Mesenchymal stem cell (in vitro differentiated cells and primary cell): ENCODE data around the gene TNFSF13.

Experiments
- DNase-seq: peaks from one replicate; pipeline ENCODE4 v3.0.0-alpha.2; 2013
- H2AFZ ChIP-seq: one replicate; pipeline ENCODE4 v1.6.1; 2013; ENCODE audit warnings: low read depth, mild to moderate bottlenecking, control low read depth, inconsistent platforms, low read length, moderate library complexity
- H2AK5ac ChIP-seq: 2 replicates; pipeline ENCODE4 v1.6.1; 2013; ENCODE audit warnings: low read length, moderate library complexity, mild to moderate bottlenecking, inconsistent platforms; ENCODE audit not compliant: severe bottlenecking
- H2BK120ac ChIP-seq: one replicate; pipeline ENCODE4 v1.6.1; 2013; ENCODE audit warnings: low read depth, mild to moderate bottlenecking, inconsistent platforms, low read length, moderate library complexity
- H2BK12ac ChIP-seq, 2 experiments: one replicate each; pipeline ENCODE4 v1.6.1; 2013; ENCODE audit warnings: inconsistent platforms in 2 of 2, low read length in 2 of 2, mild to moderate bottlenecking in 2 of 2, moderate library complexity in 2 of 2, control low read depth in 1 of 2
- H2BK15ac ChIP-seq: one replicate; pipeline ENCODE4 v1.6.1; 2013; ENCODE audit warnings: mild to moderate bottlenecking, low read depth, inconsistent platforms; ENCODE audit not compliant: poor library complexity, severe bottlenecking
- H2BK5ac ChIP-seq: 2 replicates; pipeline ENCODE4 v1.6.1; 2013; ENCODE audit warnings: low read depth, mild to moderate bottlenecking, low read length, control low read depth, inconsistent platforms; ENCODE audit not compliant: poor library complexity, severe bottlenecking
- H3K14ac ChIP-seq, 2 experiments: one replicate each; pipeline ENCODE4 v1.6.1; 2013; ENCODE audit warnings: inconsistent platforms in 2 of 2, low read length in 2 of 2, control low read depth in 1 of 2, mild to moderate bottlenecking in 1 of 2, moderate library complexity in 1 of 2
- H3K18ac ChIP-seq, 2 experiments: one replicate each; pipeline ENCODE4 v1.6.1; 2013; ENCODE audit warnings: inconsistent platforms in 2 of 2, low read length in 2 of 2, control low read depth in 1 of 2, low read depth in 1 of 2, mild to moderate bottlenecking in 1 of 2
- H3K23ac ChIP-seq, 2 experiments: one replicate each; pipeline ENCODE4 v1.6.1; 2013; ENCODE audit warnings: inconsistent platforms in 2 of 2, low read length in 2 of 2, mild to moderate bottlenecking in 2 of 2, moderate library complexity in 2 of 2, control low read depth in 1 of 2
- H3K27ac ChIP-seq: 2 replicates; pipeline ENCODE4 v1.5.1; 2013; ENCODE audit warnings: mild to moderate bottlenecking, moderate library complexity, low read length, control low read depth, inconsistent platforms; ENCODE audit not compliant: poor library complexity, severe bottlenecking
- H3K27me3 ChIP-seq, 2 experiments: 2 replicates each; pipeline versions ENCODE4 v1.6.1 to v1.7.0; 2013; ENCODE audit warnings: low read length in 2 of 2, mild to moderate bottlenecking in 2 of 2, moderate library complexity in 2 of 2, control low read depth in 1 of 2, inconsistent platforms in 1 of 2; ENCODE audit not compliant: control insufficient read depth in 1 of 2, insufficient read depth in 1 of 2
- H3K36me3 ChIP-seq, 2 experiments: 2 replicates each; pipeline versions ENCODE4 v1.6.1 to v1.7.0; 2013; ENCODE audit warnings: low read length in 2 of 2, control low read depth in 1 of 2, inconsistent platforms in 1 of 2, low read depth in 1 of 2, mild to moderate bottlenecking in 1 of 2; ENCODE audit not compliant: insufficient read depth in 2 of 2, control insufficient read depth in 1 of 2
- H3K4ac ChIP-seq, 2 experiments: one replicate each; pipeline ENCODE4 v1.6.1; 2013; ENCODE audit warnings: inconsistent platforms in 2 of 2, low read length in 2 of 2, mild to moderate bottlenecking in 2 of 2, moderate library complexity in 2 of 2, control low read depth in 1 of 2, low read depth in 1 of 2
- H3K4me1 ChIP-seq: 2 replicates; pipeline ENCODE4 v1.6.1; 2013; ENCODE audit warnings: low read depth, low read length, control low read depth; ENCODE audit not compliant: control insufficient read depth, insufficient read depth
- H3K4me2 ChIP-seq: 2 replicates; pipeline ENCODE4 v1.6.1; 2013; ENCODE audit warnings: low read length, mild to moderate bottlenecking, inconsistent platforms; ENCODE audit not compliant: poor library complexity, severe bottlenecking
- H3K4me3 ChIP-seq, 2 experiments: 2 replicates each; pipeline versions ENCODE4 v1.5.1 to v1.7.0; 2013; ENCODE audit warnings: low read length in 2 of 2, mild to moderate bottlenecking in 2 of 2, control low read depth in 1 of 2, low read depth in 1 of 2; ENCODE audit not compliant: insufficient read depth in 1 of 2
- H3K79me1 ChIP-seq: replicated peaks from 2 replicates; pipeline ENCODE4 v1.6.1; 2013; ENCODE audit warnings: mild to moderate bottlenecking, control low read depth, low read length, inconsistent platforms; ENCODE audit not compliant: poor library complexity, severe bottlenecking
- H3K9ac ChIP-seq: 2 replicates; pipeline ENCODE4 v1.7.0; 2013; ENCODE audit warnings: mild to moderate bottlenecking, low read length, moderate library complexity
- H3K9me3 ChIP-seq: 2 replicates; pipeline ENCODE4 v1.7.0; 2013; ENCODE audit warnings: mild to moderate bottlenecking, low read length; ENCODE audit not compliant: control insufficient read depth
- H4K8ac ChIP-seq: one replicate; pipeline ENCODE4 v1.6.1; 2013; ENCODE audit warnings: inconsistent platforms, mild to moderate bottlenecking, low read length, moderate library complexity
- H4K91ac ChIP-seq: one replicate; pipeline ENCODE4 v1.6.1; 2013; ENCODE audit warnings: mild to moderate bottlenecking, low read length, inconsistent platforms
- WGBS: methylation state at CpG from one replicate; pipeline ENCODE4 v1.1.7; 2013; ENCODE audit warnings: mixed read lengths; 5-methylcytosine and 5-hydroxymethylcytosine counted together

TNFSF13 gene

DNA sequence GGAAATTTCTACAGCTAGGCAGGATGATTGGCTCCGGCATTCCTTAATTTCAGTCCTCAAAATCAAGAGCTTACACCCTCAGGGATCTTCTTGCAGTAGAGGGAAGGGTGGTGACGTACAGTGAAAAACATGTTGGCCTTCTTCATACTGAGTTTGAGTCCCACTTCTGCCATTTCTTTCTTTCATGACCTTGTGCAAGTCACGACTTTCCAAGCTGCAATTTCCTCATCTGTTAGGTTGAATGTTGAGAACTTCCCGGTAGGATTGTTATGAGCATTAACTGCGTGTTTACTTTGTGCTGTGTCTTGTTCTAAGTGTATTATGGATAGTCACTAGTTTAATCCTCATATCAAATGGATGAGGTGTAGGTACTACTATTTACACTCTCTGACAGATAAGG lies 11.0 kb downstream of the TNFSF13 start:
- H3K9ac ChIP-seq: peak overlapping the region; percentile 1
- no peak overlapping the region for H3K4ac ChIP-seq
- H3K9me3 ChIP-seq: no peaks in the 10 kb centered on the region
- no peaks in the 10 kb centered on the region for H3K27me3 ChIP-seq
- H3K79me1 ChIP-seq: peaks cover 33% of the 10 kb centered on the region
- no peak overlapping the region for H2BK120ac ChIP-seq
- H2BK15ac ChIP-seq: no peak overlapping the region
- H3K36me3 ChIP-seq: peaks cover 60 to 70% of the 10 kb centered on the region in 2 experiments
- no peak overlapping the region for H2AK5ac ChIP-seq
- no peak overlapping the region for H3K23ac ChIP-seq
- H2AFZ ChIP-seq: no peak overlapping the region
- no peak overlapping the region for H3K4me2 ChIP-seq
- 97% methylated on average over 4 of the region's 5 CpGs for WGBS
- no peak overlapping the region for H3K4me3 ChIP-seq
- no peak overlapping the region for H2BK5ac ChIP-seq
- no peak for DNase-seq
- H4K91ac ChIP-seq: no peak overlapping the region
- no peak overlapping the region for H2BK12ac ChIP-seq
- H4K8ac ChIP-seq: no peak overlapping the region
- H3K18ac ChIP-seq: no peak overlapping the region
- no peak overlapping the region for H3K27ac ChIP-seq
- no peak overlapping the region for H3K14ac ChIP-seq
- H3K4me1 ChIP-seq: peaks cover 7% of the 10 kb centered on the region

- Histone ChIP-seq H3K14ac (no peak overlapping the region), H2AK5ac (no peak overlapping the region), H3K9ac (no peak overlapping the region), H3K4me3 (no peak overlapping the region), H2AFZ (no peak overlapping the region), H3K4me1 (peaks cover 9% of the 10 kb centered on the region), H3K9me3 (no peaks in the 10 kb centered on the region), H2BK12ac (no peak overlapping the region), H3K18ac (no peak overlapping the region), H2BK120ac (no peak overlapping the region), H4K8ac (peak overlapping the region; percentile 4), H3K27ac (no peak overlapping the region), H3K4me2 (no peak overlapping the region), H3K79me1 (peaks cover 27% of the 10 kb centered on the region), H3K4ac (no peak overlapping the region), H3K27me3 (no peaks in the 10 kb centered on the region), H2BK15ac (no peak overlapping the region), H2BK5ac (no peak overlapping the region), H3K36me3 (peaks cover 56 to 70% of the 10 kb centered on the region in 2 experiments), H4K91ac (no peak overlapping the region), H3K23ac (no peak overlapping the region)
- DNase-seq: no peak
- 97% methylated on average over 10 of the region's 10 CpGs for WGBS
Measured at GRCh38 chr17:7570351-7570750, 11.8 kb downstream of the TNFSF13 start.

GRCh38 chr17:7572338-7572587 lies 13.7 kb downstream of the TNFSF13 start:
- H3K23ac ChIP-seq: no peak overlapping the region
- peak overlapping the region; percentile 66 for H2AK5ac ChIP-seq
- H4K91ac ChIP-seq: no peak overlapping the region
- peak overlapping the region; percentile 91 for H3K9ac ChIP-seq
- H3K4me1 ChIP-seq: peaks cover 18% of the 10 kb centered on the region
- H2BK5ac ChIP-seq: no peak overlapping the region
- H3K27me3 ChIP-seq: no peaks in the 10 kb centered on the region
- peak overlapping the region; percentile 85 for H4K8ac ChIP-seq
- peaks cover 59 to 71% of the 10 kb centered on the region in 2 experiments for H3K36me3 ChIP-seq
- H3K4me2 ChIP-seq: peak overlapping the region; percentile 79
- WGBS: under 1% methylated on average over 11 of the region's 11 CpGs
- peak overlapping the region; percentile 10 to 67 for H3K18ac ChIP-seq
- H2AFZ ChIP-seq: peak overlapping the region; percentile 5
- peak overlapping the region; percentile 39 to 83 for H3K4me3 ChIP-seq
- H3K14ac ChIP-seq: peak overlapping the region in 1 of 2 experiments; percentile 26
- peak overlapping the region; percentile 72 for H3K27ac ChIP-seq
- H2BK120ac ChIP-seq: no peak overlapping the region
- H2BK15ac ChIP-seq: no peak overlapping the region
- H3K4ac ChIP-seq: peak overlapping the region in 1 of 2 experiments; percentile 92
- H3K9me3 ChIP-seq: no peaks in the 10 kb centered on the region
- peak overlapping the region in 1 of 2 experiments; percentile 43 for H2BK12ac ChIP-seq
- no peak for DNase-seq
- H3K79me1 ChIP-seq: peaks cover 23% of the 10 kb centered on the region

DNA sequence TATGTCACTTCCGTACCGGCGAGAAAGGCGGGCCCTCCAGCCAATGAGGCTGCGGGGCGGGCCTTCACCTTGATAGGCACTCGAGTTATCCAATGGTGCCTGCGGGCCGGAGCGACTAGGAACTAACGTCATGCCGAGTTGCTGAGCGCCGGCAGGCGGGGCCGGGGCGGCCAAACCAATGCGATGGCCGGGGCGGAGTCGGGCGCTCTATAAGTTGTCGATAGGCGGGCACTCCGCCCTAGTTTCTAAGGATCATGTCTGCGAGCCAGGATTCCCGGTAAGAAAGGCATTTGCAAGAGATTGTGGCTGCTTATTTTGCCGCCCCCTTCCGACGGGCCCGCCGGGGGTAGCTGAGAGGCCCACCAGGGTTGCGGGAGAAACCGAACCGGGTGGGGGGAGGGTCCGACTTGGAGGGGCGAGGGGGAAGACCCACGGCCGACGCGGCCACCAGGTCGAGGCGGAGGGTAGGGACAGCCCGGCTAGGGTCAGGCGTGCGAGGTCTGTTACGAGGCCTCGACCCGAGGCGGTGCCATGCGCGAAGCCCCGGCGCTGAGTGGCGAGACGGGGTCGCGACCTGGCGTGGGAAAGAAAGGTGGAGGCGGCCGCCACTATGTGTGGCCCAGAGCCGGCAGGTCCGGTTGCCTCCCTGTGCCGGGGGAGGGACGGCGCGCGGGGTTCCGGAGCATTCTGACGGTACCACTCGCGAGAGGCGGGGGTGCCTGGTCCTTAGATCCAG lies 14.2 kb downstream of the TNFSF13 start:
- peak; percentile 100 for DNase-seq
- Histone ChIP-seq H3K27me3 (no peaks in the 10 kb centered on the region), H2AK5ac (peak overlapping the region; percentile 88), H3K4me3 (peak overlapping the region; percentile 94 to 100), H3K4me1 (peaks cover 18% of the 10 kb centered on the region), H3K14ac (peak overlapping the region; percentile 70 to 100), H3K27ac (peak overlapping the region; percentile 92), H3K4ac (peak overlapping the region; percentile 76 to 99), H3K9ac (peak overlapping the region; percentile 98), H2BK12ac (peak overlapping the region in 1 of 2 experiments; percentile 80), H3K79me1 (peaks cover 20% of the 10 kb centered on the region), H3K4me2 (no peak overlapping the region), H2BK15ac (peak overlapping the region; percentile 50), H3K36me3 (peaks cover 60 to 71% of the 10 kb centered on the region in 2 experiments), H2AFZ (no peak overlapping the region), H4K91ac (peak overlapping the region; percentile 95), H3K9me3 (no peaks in the 10 kb centered on the region), H3K18ac (peak overlapping the region; percentile 99 to 100), H3K23ac (peak overlapping the region; percentile 0 to 100), H4K8ac (peak overlapping the region; percentile 89), H2BK5ac (peak overlapping the region; percentile 94), H2BK120ac (peak overlapping the region; percentile 90)
- under 1% methylated on average over 73 of the region's 73 CpGs for WGBS
